Spleen (tissue), 11 donors: ENCODE data around the gene MRPL44. TPM values are rescaled to one million over a fixed set of nuclear protein-coding genes. Genes with fewer than 3 reads are reported as not detected.

Experiments
- DNase-seq: peaks from one replicate; pipeline ENCODE4 v3.0.0-alpha.2; 2020
- H3K27ac ChIP-seq, 8 donors: fragments of 200-600 bp; sonication (generic) in 7 of 8; 1 replicate in 4 of 8; 2 replicates in 4 of 8; pipeline versions ENCODE4 v1.5.0 to v1.8.0; 2016 to 2021; ENCODE audit warnings: inconsistent platforms in 4 of 8, mild to moderate bottlenecking in 4 of 8, moderate library complexity in 1 of 8
- H3K27me3 ChIP-seq, 7 donors: fragments of 200-600 bp; sonication (generic) in 6 of 7; replicated peaks in 1 of 7; 1 replicate in 4 of 7; 2 replicates in 3 of 7; pipeline versions ENCODE4 v1.5.0 to v1.8.0; 2016 to 2021; ENCODE audit warnings: inconsistent platforms in 3 of 7, mild to moderate bottlenecking in 1 of 7
- H3K36me3 ChIP-seq, 6 donors: fragments of 200-600 bp; sonication (generic) in 5 of 6; 1 replicate in 4 of 6; 2 replicates in 2 of 6; pipeline versions ENCODE4 v1.5.0 to v1.8.0; 2016 to 2021; ENCODE audit warnings: inconsistent platforms in 2 of 6
- H3K4me1 ChIP-seq, 6 donors: fragments of 200-600 bp; sonication (generic) in 5 of 6; 1 replicate in 3 of 6; 2 replicates in 3 of 6; pipeline versions ENCODE4 v1.5.0 to v1.8.0; 2016 to 2021; ENCODE audit warnings: inconsistent platforms in 3 of 6
- H3K4me3 ChIP-seq, 8 donors: fragments of 200-600 bp; sonication (generic) in 7 of 8; 1 replicate in 4 of 8; 2 replicates in 4 of 8; pipeline versions ENCODE4 v1.5.0 to v1.8.0; 2016 to 2021; ENCODE audit warnings: inconsistent platforms in 4 of 8, mild to moderate bottlenecking in 4 of 8, moderate library complexity in 2 of 8
- H3K9me3 ChIP-seq, 8 donors: fragments of 200-600 bp; sonication (generic) in 7 of 8; 1 replicate in 4 of 8; 2 replicates in 4 of 8; pipeline versions ENCODE4 v1.5.0 to v1.8.0; 2016 to 2021; ENCODE audit warnings: inconsistent platforms in 4 of 8
- CTCF ChIP-seq, 11 experiments: fragments of 200-600 bp in 7 of 11; fragments of 450-650 bp in 4 of 11; sonication (generic) in 4 of 11; IDR thresholded peaks in 8 of 11; conservative IDR thresholded peaks in 3 of 11; 1 replicate in 7 of 11; 2 replicates in 4 of 11; pipeline versions ENCODE4 v1.4.0 to v1.8.0; 2016 to 2021; ENCODE audit warnings: antibody characterized with exemption in 11 of 11, inconsistent platforms in 4 of 11, mild to moderate bottlenecking in 1 of 11
- POLR2A ChIP-seq, 3 donors: fragments of 450-650 bp; IDR thresholded peaks; one replicate each; pipeline ENCODE4 v1.5.1; 2017; ENCODE audit warnings: antibody characterized with exemption in 3 of 3, mild to moderate bottlenecking in 1 of 3
- POLR2AphosphoS5 ChIP-seq, 3 donors: sonication (generic); formaldehyde crosslinking; IDR thresholded peaks; one replicate each; pipeline ENCODE4 v1.5.1; 2017; ENCODE audit warnings: antibody characterized with exemption in 3 of 3
- WGBS, 5 donors: extraction: QIAGEN DNeasy Blood & Tissue Kit in 3 of 5; methylation state at CpG; one replicate each; pipeline versions ENCODE4 v1.1.5 to v1.1.7; 2013 to 2018; 5-methylcytosine and 5-hydroxymethylcytosine counted together
- intact Hi-C: fragments of 100-400 bp; cut with DNase I; formaldehyde crosslinking; loops from one replicate; pipeline ENCODE4 v1.15.0; 2023; ENCODE audit warnings: low total_unique reads
- polyA plus RNA-seq, 3 donors: library from polyadenylated mRNA; stranded (reverse); fragments of 200-250 nt; gene quantifications; one replicate each; pipeline ENCODE4 v1.2.1, GENCODE V29; 2013
- total RNA-seq, 7 donors: library from RNA; depleted of rRNA in 3 of 7; stranded (reverse); fragments of >200 nt in 3 of 7; fragmentation: NEBNext Ultra II Directional in 4 of 7; extraction: Animal tissue kit (Norgen Biotek cat#: 25700) in 4 of 7; gene quantifications; one replicate each; pipeline versions ENCODE4 v1.1.0 to v1.2.1, GENCODE V29; 2016 to 2021
- donor health status: healthy with polysubstance abuse.
- donor health status: DM: no; HTN: no; CAD: no; lungs with moderate emphysema.
- donor health status: DM: no; HTN: no; CAD: no.
- donor health status: Bipolar disorder and iron deficiency.
- donor health status: healthy.
- donor health status: DM: no; HTN: no; CAD: no.
- donor health status: DM: yes; HTN: yes; CAD: no.

Gene MRPL44
- total and polyA plus RNA-seq, 10 donors = 19.4 to 36.3 (median 26.0) TPM

GRCh38 chr2:223981241-223981640 is 24.0 kb downstream of the MRPL44 start:
- H3K27me3 ChIP-seq = no peaks in the 10 kb centered on the region
- H3K4me3 ChIP-seq = no peak overlapping the region
- no peaks in the 10 kb centered on the region for H3K9me3 ChIP-seq
- H3K27ac ChIP-seq = no peak overlapping the region
- DNase-seq = no peak
- intact Hi-C loops = no loop called here
- peaks cover 0 to 10% (median 0%) of the 10 kb centered on the region in 6 donors for H3K36me3 ChIP-seq
- 75 to 95% (median 86%) methylated on average over 1 of the region's 1 CpG for WGBS, 5 donors
- no peaks in the 10 kb centered on the region for H3K4me1 ChIP-seq
- TF ChIP-seq POLR2AphosphoS5 (IDR thresholded peaks at IDR 0.05) = no peak
- TF ChIP-seq POLR2A (IDR thresholded peaks at IDR 0.05) = no peak
- no peak for TF ChIP-seq CTCF (IDR thresholded peaks at IDR 0.05 in 8 of 11, conservative IDR thresholded peaks at IDR 0.05 in 3 of 11)

GRCh38 chr2:223989206-223989855 is 32.1 kb downstream of the MRPL44 start:
- H3K27me3 ChIP-seq = no peaks in the 10 kb centered on the region
- 84 to 97% (median 85%) methylated on average over 10 of the region's 10 CpGs for WGBS, 5 donors
- H3K4me1 ChIP-seq = peaks cover 0 to 7% (median 0%) of the 10 kb centered on the region in 6 donors
- H3K9me3 ChIP-seq = no peaks in the 10 kb centered on the region
- no peak for DNase-seq
- intact Hi-C loops = no loop called here
- no peak overlapping the region for H3K27ac ChIP-seq
- peaks cover 0 to 12% (median 0%) of the 10 kb centered on the region in 6 donors for H3K36me3 ChIP-seq
- no peak for TF ChIP-seq CTCF (IDR thresholded peaks at IDR 0.05 in 8 of 11, conservative IDR thresholded peaks at IDR 0.05 in 3 of 11)
- no peak for TF ChIP-seq POLR2A (IDR thresholded peaks at IDR 0.05)
- no peak for TF ChIP-seq POLR2AphosphoS5 (IDR thresholded peaks at IDR 0.05)
- H3K4me3 ChIP-seq = no peak overlapping the region

- Histone ChIP-seq H3K27me3 (no peaks in the 10 kb centered on the region), H3K9me3 (no peaks in the 10 kb centered on the region), H3K4me3 (no peak overlapping the region), H3K36me3 (peaks cover 0 to 7% (median 0%) of the 10 kb centered on the region in 6 donors), H3K4me1 (peaks cover 0 to 7% (median 0%) of the 10 kb centered on the region in 6 donors), H3K27ac (no peak overlapping the region)
- TF ChIP-seq CTCF (IDR thresholded peaks at IDR 0.05 in 8 of 11, conservative IDR thresholded peaks at IDR 0.05 in 3 of 11) = no peak
- TF ChIP-seq POLR2A (IDR thresholded peaks at IDR 0.05) = no peak
- no peak for TF ChIP-seq POLR2AphosphoS5 (IDR thresholded peaks at IDR 0.05)
- intact Hi-C loops = no loop called here
- no peak for DNase-seq
- WGBS, 5 donors = 76 to 87% (median 84%) methylated on average over 3 of the region's 3 CpGs
Measured at GRCh38 chr2:223989856-223990232, 32.6 kb downstream of the MRPL44 start.

GRCh38 chr2:223991611-223992010 is 34.3 kb downstream of the MRPL44 start:
- TF ChIP-seq CTCF (IDR thresholded peaks at IDR 0.05 in 8 of 11, conservative IDR thresholded peaks at IDR 0.05 in 3 of 11) (no peak), POLR2A (IDR thresholded peaks at IDR 0.05) (no peak), POLR2AphosphoS5 (IDR thresholded peaks at IDR 0.05) (no peak)
- Histone ChIP-seq H3K4me3 (no peak overlapping the region), H3K27me3 (no peaks in the 10 kb centered on the region), H3K4me1 (peaks cover 0 to 7% (median 0%) of the 10 kb centered on the region in 6 donors), H3K36me3 (peaks cover 0 to 7% (median 0%) of the 10 kb centered on the region in 6 donors), H3K9me3 (no peaks in the 10 kb centered on the region), H3K27ac (no peak overlapping the region)
- intact Hi-C loops = loop anchor here (2.0 kb wide), 1 partner anchor 293 kb away; no protein-coding TSS in a partner anchor
- 93 to 98% (median 95%) methylated on average over 12 of the region's 12 CpGs for WGBS, 5 donors
- DNase-seq = no peak
